Measurements from ENCODE around the gene ROR1. TPM values are rescaled to one million over a fixed set of nuclear protein-coding genes. Genes with fewer than 3 reads are reported as not detected.

ROR1 gene
- total and polyA plus RNA-seq, 9 of the 15 experiments (the other 6 are each of a cell fraction or from before 2014, with no cell fraction given) = 0.02 TPM; not detected in 8

GRCh38 chr1:63817152-63817667, 43.4 kb downstream of the ROR1 start:
- Histone ChIP-seq H3K4me3 (no peak overlapping the region), H4K20me1 (replicated peaks; ENCODE audit: control insufficient read depth, insufficient read depth, low read length) (no peaks in the 10 kb centered on the region), H3K4me2 (ENCODE audit: insufficient read depth, low read length) (no peak overlapping the region), H3K36me3 (ENCODE audit: control insufficient read depth, insufficient read depth, low read length) (no peaks in the 10 kb centered on the region), H2AFZ (ENCODE audit: low read depth, low read length) (no peak overlapping the region), H3K9ac (ENCODE audit: insufficient read depth in 1 of 2, low read depth in 2 of 2, low read length in 2 of 2) (no peak overlapping the region), H3K27me3 (ENCODE audit: control insufficient read depth in 2 of 2, insufficient read depth in 2 of 2, low read length in 2 of 2) (no peaks in the 10 kb centered on the region), H3K4me1 (replicated peaks in 1 of 2; ENCODE audit: control insufficient read depth in 2 of 2, insufficient read depth in 2 of 2, low read length in 2 of 2) (no peaks in the 10 kb centered on the region), H3K9me3 (replicated peaks; ENCODE audit: control insufficient read depth, insufficient read depth, low read depth, low read length) (no peaks in the 10 kb centered on the region), H3K79me2 (ENCODE audit: control insufficient read depth, insufficient read depth, low read length) (no peaks in the 10 kb centered on the region), H3K9me1 (ENCODE audit: control insufficient read depth, insufficient read depth, low read length) (no peaks in the 10 kb centered on the region), H3K27ac (ENCODE audit: extremely low read depth, low read depth, low read length) (no peak overlapping the region)
- DNase-seq (ENCODE audit: extremely low read depth in 1 of 4, low spot score in 3 of 4) = no peak
- TF ChIP-seq RNF219 (CRISPR knock-in tag; IDR thresholded peaks at IDR 0.05) (no peak), NFIX (CRISPR knock-in tag; IDR thresholded peaks at IDR 0.05; ENCODE audit: low read depth) (no peak), NR3C1 (CRISPR knock-in tag; IDR thresholded peaks at IDR 0.05) (no peak), NELFE (IDR thresholded peaks at IDR 0.05; ENCODE audit: insufficient read depth, insufficient read length) (no peak), ZNF436 (CRISPR knock-in tag; IDR thresholded peaks at IDR 0.05) (no peak), ILK (tag; IDR thresholded peaks at IDR 0.05; ENCODE audit: borderline replicate concordance, low read depth) (no peak)
- intact Hi-C loops (cut with micrococcal nuclease) (no loop called here), in situ Hi-C loops (cut with MboI) (no loop called here)
- CTCF ChIA-PET (ENCODE audit: low intra/inter-chr PET ratio) = no interaction called here
- ATAC-seq = no peak
- 0% methylated on average over 5 of the region's 5 CpGs for WGBS (ENCODE audit: insufficient coverage, low coverage, missing lambda C conversion rate)
- no peak for FAIRE-seq
- POLR2A ChIA-PET = no interaction called here
- no TSS peak for BruUV-seq (replicated peaks)
